LNCAP (cell line): ENCODE measurements around the gene YDJC.

ENCODE experiments used
- TF ChIP-seq, protein P1 (sequence below): fragments of 450-650 bp; IDR thresholded peaks from 2 replicates; pipeline ENCODE4 v1.5.1; 2017; ENCODE audit warnings: mild to moderate bottlenecking

Gene YDJC

DNA sequence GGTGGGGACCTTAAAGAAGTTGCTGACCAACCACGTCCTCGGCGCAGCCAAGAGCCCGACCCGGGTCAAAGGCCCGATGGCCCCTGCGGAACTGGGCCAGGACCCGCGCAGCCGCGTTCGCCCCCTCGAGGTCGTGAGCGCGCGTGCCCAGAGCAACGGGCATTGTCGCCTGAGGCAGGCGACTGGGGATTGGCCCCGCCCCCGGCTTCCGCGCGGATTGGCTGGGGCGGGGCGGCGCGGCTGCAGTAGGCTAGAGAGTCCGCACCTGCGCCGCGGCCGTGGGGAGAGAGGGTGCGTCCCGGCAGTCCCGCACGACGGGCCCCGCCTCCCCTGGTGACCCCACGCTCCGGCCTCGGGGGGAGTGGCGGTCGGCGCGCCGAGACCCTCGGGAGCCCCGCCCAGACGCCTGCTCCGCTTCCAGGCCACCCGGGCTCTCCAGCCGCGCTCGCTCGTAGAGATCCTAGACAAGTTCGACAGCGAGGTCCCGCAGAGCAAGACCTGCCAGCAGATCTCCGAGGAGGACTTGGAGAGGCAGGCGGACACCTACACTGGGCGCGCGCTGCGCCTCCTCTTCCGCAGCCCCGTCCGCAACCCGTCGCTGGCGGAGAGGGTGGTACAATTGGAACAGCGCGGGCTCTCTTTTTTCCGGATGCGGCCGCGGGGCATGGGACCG lies 27.7 kb upstream of the YDJC start:
- TF ChIP-seq, protein P1, sequence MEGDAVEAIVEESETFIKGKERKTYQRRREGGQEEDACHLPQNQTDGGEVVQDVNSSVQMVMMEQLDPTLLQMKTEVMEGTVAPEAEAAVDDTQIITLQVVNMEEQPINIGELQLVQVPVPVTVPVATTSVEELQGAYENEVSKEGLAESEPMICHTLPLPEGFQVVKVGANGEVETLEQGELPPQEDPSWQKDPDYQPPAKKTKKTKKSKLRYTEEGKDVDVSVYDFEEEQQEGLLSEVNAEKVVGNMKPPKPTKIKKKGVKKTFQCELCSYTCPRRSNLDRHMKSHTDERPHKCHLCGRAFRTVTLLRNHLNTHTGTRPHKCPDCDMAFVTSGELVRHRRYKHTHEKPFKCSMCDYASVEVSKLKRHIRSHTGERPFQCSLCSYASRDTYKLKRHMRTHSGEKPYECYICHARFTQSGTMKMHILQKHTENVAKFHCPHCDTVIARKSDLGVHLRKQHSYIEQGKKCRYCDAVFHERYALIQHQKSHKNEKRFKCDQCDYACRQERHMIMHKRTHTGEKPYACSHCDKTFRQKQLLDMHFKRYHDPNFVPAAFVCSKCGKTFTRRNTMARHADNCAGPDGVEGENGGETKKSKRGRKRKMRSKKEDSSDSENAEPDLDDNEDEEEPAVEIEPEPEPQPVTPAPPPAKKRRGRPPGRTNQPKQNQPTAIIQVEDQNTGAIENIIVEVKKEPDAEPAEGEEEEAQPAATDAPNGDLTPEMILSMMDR: no peak; the same call in 1 of the 2 replicates

- TF ChIP-seq, protein P1: no peak
These were observed 27.2 kb upstream of the YDJC start for GRCh38 chr22:21657020-21657359.

- TF ChIP-seq, protein P1: no peak
These were observed 23.0 kb upstream of the YDJC start for GRCh38 chr22:21652547-21653545.

- TF ChIP-seq, protein P1: no peak
These were observed 22.3 kb upstream of the YDJC start for GRCh38 chr22:21652010-21652546.

DNA sequence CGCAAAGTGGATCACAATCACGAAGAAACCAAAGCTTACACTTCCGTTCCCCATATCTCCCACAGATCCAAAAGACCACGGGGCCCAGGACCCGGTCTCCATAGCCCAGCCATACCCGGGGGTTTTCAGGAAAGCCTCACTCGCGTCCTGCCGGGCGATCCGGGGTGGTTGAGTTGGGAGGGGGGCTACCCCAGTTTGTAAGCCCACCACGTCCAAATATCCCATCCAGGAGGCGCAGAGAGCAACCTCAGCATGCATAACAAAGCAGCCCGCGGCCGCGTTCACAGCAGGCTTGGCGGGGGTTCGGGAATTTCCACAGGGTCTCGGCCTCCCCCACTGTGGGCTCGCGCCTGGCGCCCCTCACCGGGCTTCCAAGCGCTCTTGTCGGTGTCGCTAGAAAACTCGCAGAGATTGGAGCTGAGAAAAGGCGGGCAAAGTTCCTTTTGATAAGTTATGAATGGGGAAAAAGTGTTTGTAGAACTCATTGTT lies 21.7 kb upstream of the YDJC start:
- TF ChIP-seq, protein P1: no peak

DNA sequence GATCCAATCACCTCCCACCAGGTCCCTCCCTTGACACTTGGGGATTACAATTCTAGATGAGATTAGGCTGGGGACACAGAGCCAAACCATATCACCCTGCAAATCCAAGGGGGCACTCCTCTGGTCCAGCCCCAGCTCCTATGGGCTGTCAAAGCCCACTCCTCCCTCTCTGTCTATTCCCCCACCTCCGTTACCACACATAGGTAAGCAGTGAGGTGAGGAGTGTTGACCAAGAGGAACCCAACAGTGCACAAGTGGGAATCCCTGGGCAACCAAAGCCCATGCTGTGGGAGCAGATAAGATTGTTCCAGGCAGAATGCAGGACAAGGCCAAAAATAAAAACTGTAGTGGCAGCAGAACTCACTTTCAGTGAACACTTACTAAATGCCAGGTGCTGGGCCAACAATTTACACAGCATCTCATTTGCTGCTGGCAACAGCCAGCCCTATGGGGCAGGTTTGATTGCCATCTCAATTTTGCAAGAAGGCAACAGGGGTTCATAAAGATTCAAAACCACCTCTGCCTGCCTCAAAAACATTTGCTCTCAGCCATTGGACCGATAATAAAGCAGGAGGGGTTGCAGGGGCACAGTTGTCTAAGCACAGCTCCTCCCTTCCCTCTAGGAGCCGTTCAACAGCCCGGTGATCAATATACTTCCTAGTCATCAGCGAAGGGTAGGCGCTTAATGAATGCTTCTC lies 21.1 kb upstream of the YDJC start:
- TF ChIP-seq, protein P1: no peak

- TF ChIP-seq, protein P1: no peak
These were observed 20.5 kb upstream of the YDJC start for GRCh38 chr22:21650280-21650679.
